GM10248 (cell line): ENCODE data around the gene HAND1.
A peak's percentile ranks its signal among the peaks of the same experiment; 100 is the strongest.

Experiments
- CTCF ChIA-PET: fragments of 300-600 bp; sonication (Branson Sonifier 250); formaldehyde crosslinking; extraction: SDS; loops from one replicate; lab custom pipeline; 2021; ENCODE audit warnings: antibody characterized with exemption; lab: Yijun Ruan, JAX
- POLR2A ChIA-PET: fragments of 350-650 bp; sonication (Branson Sonifier 250); formaldehyde crosslinking; extraction: SDS; loops from one replicate; lab custom pipeline; 2020; ENCODE audit warnings: antibody characterized with exemption; lab: Yijun Ruan, JAX
- DNase-seq: peaks from one replicate; pipeline ENCODE4 v3.0.0; 2012; ENCODE audit errors: extremely low spot score
- TF ChIP-seq, protein P1 (sequence below): IDR thresholded peaks from 2 replicates; pipeline ENCODE4 v1.5.1; 2012; ENCODE audit warnings: mild to moderate bottlenecking, low read depth; ENCODE audit errors: extremely low read depth, missing control alignments, control extremely low read depth

The HAND1 gene

GRCh38 chr5:154482528-154483449 lies 4.8 kb upstream of the HAND1 start:
- TF ChIP-seq, protein P1, sequence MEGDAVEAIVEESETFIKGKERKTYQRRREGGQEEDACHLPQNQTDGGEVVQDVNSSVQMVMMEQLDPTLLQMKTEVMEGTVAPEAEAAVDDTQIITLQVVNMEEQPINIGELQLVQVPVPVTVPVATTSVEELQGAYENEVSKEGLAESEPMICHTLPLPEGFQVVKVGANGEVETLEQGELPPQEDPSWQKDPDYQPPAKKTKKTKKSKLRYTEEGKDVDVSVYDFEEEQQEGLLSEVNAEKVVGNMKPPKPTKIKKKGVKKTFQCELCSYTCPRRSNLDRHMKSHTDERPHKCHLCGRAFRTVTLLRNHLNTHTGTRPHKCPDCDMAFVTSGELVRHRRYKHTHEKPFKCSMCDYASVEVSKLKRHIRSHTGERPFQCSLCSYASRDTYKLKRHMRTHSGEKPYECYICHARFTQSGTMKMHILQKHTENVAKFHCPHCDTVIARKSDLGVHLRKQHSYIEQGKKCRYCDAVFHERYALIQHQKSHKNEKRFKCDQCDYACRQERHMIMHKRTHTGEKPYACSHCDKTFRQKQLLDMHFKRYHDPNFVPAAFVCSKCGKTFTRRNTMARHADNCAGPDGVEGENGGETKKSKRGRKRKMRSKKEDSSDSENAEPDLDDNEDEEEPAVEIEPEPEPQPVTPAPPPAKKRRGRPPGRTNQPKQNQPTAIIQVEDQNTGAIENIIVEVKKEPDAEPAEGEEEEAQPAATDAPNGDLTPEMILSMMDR, result no peak
- ChIA-PET POLR2A (no interaction called here), CTCF (interaction anchor here (2.0 to 4.3 kb wide), 2 partner anchors 15 to 20 kb away, joined by 9 to 36 read pairs; no protein-coding TSS in a partner anchor)
- no peak for DNase-seq

- TF ChIP-seq, protein P1, result no peak
- no peak for DNase-seq
- POLR2A ChIA-PET, result no interaction called here
- CTCF ChIA-PET, result interaction anchor here (4.3 kb wide), 1 partner anchor 14 kb away, joined by 36 read pairs; no protein-coding TSS in a partner anchor
Observed at GRCh38 chr5:154481584-154482381, 3.8 kb upstream of the HAND1 start.

- no peak for DNase-seq
- ChIA-PET CTCF (interaction anchor here (4.3 kb wide), 1 partner anchor 13 kb away, joined by 36 read pairs; no protein-coding TSS in a partner anchor), POLR2A (no interaction called here)
- TF ChIP-seq, protein P1, result no peak
Observed at GRCh38 chr5:154480847-154481246, 2.8 kb upstream of the HAND1 start.

GRCh38 chr5:154479944-154480750 lies 2.1 kb upstream of the HAND1 start:
- DNase-seq, result peak; percentile 38
- CTCF ChIA-PET, result no interaction called here

GRCh38 chr5:154479160-154479943 lies 1.3 kb upstream of the HAND1 start:
- no peak for DNase-seq
- CTCF ChIA-PET, result no interaction called here
- POLR2A ChIA-PET, result no interaction called here
- TF ChIP-seq, protein P1, result no peak

More at GRCh38 chr5:154479944-154480750, 2.1 kb upstream of the HAND1 start:
- POLR2A ChIA-PET, result no interaction called here
- TF ChIP-seq, protein P1, result no peak
